Head of caudate nucleus (tissue), 42 donors: ENCODE data around the gene WRNIP1.
A peak's percentile ranks its signal among the peaks of the same experiment; 100 is the strongest.
"Not testable (repeated sequence)": the region's sequence is repeated elsewhere in the genome, so short reads cannot be mapped to it uniquely, and the experiment has no call there.

ENCODE experiments used
- DNase-seq, 42 donors: peaks; one replicate each; pipeline versions ENCODE4 v3.0.0 to v3.0.0-alpha.2; 2020 to 2021; ENCODE audit warnings: mixed read lengths in 7 of 42
- intact Hi-C: fragments of 100-400 bp; cut with DNase I; formaldehyde crosslinking; loops from one replicate; pipeline ENCODE4 v1.15.0; 2022

WRNIP1 gene

GRCh38 chr6:2795162-2795561 is 30.0 kb downstream of the WRNIP1 start:
- no peak for DNase-seq
- intact Hi-C loops: loop anchor here (10.0 kb wide), 2 partner anchors 50 to 140 kb away; partner anchors contain the start of gene SERPINB1

GRCh38 chr6:2795956-2796355 is 30.8 kb downstream of the WRNIP1 start:
- intact Hi-C loops: loop anchor here (10.0 kb wide), 2 partner anchors 49 to 139 kb away; partner anchors contain the start of gene SERPINB1
- DNase-seq: peak in 1 of 42 donors; percentile 34

- peak in 1 of 42 donors; percentile 28 for DNase-seq
These were observed 31.7 kb downstream of the WRNIP1 start for GRCh38 chr6:2796861-2797260.

GRCh38 chr6:2797564-2798031 is 32.4 kb downstream of the WRNIP1 start:
- intact Hi-C loops: loop anchor here (10.0 kb wide), 2 partner anchors 47 to 137 kb away; partner anchors contain the start of gene SERPINB1
- DNase-seq: peak in 2 of 42 donors; percentile 16 to 31

More at GRCh38 chr6:2796861-2797260, 31.7 kb downstream of the WRNIP1 start:
- intact Hi-C loops: loop anchor here (10.0 kb wide), 2 partner anchors 48 to 138 kb away; partner anchors contain the start of gene SERPINB1

GRCh38 chr6:2798586-2799134 is 33.5 kb downstream of the WRNIP1 start:
- intact Hi-C loops: loop anchor here (10.0 kb wide), 2 partner anchors 46 to 136 kb away; partner anchors contain the start of gene SERPINB1
- peak in 1 of 42 donors; percentile 35 for DNase-seq

- intact Hi-C loops: loop anchor here (10.0 kb wide), 2 partner anchors 45 to 135 kb away; partner anchors contain the start of gene SERPINB1
- DNase-seq: peak in 2 of 42 donors; percentile 22 to 39
These were observed 34.8 kb downstream of the WRNIP1 start for GRCh38 chr6:2799936-2800527.

- peak in 3 of 42 donors; percentile 20 to 41 (median 28) for DNase-seq
- intact Hi-C loops: no loop called here
These were observed 35.5 kb downstream of the WRNIP1 start for GRCh38 chr6:2800552-2801316.

GRCh38 chr6:2801687-2802086 is 36.5 kb downstream of the WRNIP1 start:
- intact Hi-C loops: not testable (repeated sequence)
- DNase-seq: peak in 1 of 42 donors; percentile 36

GRCh38 chr6:2802521-2803060 is 37.4 kb downstream of the WRNIP1 start:
- intact Hi-C loops: no loop called here
- DNase-seq: peak in 2 of 42 donors; percentile 22 to 38

- intact Hi-C loops: no loop called here
These were observed 38.7 kb downstream of the WRNIP1 start for GRCh38 chr6:2803731-2804429.

GRCh38 chr6:2804516-2804915 is 39.3 kb downstream of the WRNIP1 start:
- intact Hi-C loops: no loop called here
- DNase-seq: peak in 7 of 42 donors; percentile 30 to 70 (median 44)

More at GRCh38 chr6:2803731-2804429, 38.7 kb downstream of the WRNIP1 start:
- peak in 2 of 42 donors; percentile 31 to 52 for DNase-seq

GRCh38 chr6:2805031-2805430 is 39.8 kb downstream of the WRNIP1 start:
- peak in 2 of 42 donors; percentile 26 to 31 for DNase-seq
- intact Hi-C loops: no loop called here

- intact Hi-C loops: no loop called here
- DNase-seq: peak in 2 of 42 donors; percentile 9 to 39
These were observed 41.5 kb downstream of the WRNIP1 start for GRCh38 chr6:2806644-2807043.

- intact Hi-C loops: no loop called here
These were observed 42.3 kb downstream of the WRNIP1 start for GRCh38 chr6:2807342-2808090.

GRCh38 chr6:2809015-2809414 is 43.8 kb downstream of the WRNIP1 start:
- DNase-seq: peak in 1 of 42 donors; percentile 33
- intact Hi-C loops: no loop called here

More at GRCh38 chr6:2807342-2808090, 42.3 kb downstream of the WRNIP1 start:
- DNase-seq: peak; percentile 28 to 92 (median 64)

GRCh38 chr6:2810092-2810671 is 45.0 kb downstream of the WRNIP1 start:
- peak in 1 of 42 donors; percentile 9 for DNase-seq
- intact Hi-C loops: no loop called here

- DNase-seq: no peak
- intact Hi-C loops: no loop called here
These were observed 47.5 kb downstream of the WRNIP1 start for GRCh38 chr6:2812695-2813094.
